Medulla oblongata (tissue), 1 donor: ENCODE results near the gene SLC25A28.

ENCODE experiments used
- DNase-seq: peaks from one replicate; pipeline ENCODE4 v3.0.0-alpha.2; 2015; ENCODE audit errors: extremely low spot score

Gene SLC25A28

DNA sequence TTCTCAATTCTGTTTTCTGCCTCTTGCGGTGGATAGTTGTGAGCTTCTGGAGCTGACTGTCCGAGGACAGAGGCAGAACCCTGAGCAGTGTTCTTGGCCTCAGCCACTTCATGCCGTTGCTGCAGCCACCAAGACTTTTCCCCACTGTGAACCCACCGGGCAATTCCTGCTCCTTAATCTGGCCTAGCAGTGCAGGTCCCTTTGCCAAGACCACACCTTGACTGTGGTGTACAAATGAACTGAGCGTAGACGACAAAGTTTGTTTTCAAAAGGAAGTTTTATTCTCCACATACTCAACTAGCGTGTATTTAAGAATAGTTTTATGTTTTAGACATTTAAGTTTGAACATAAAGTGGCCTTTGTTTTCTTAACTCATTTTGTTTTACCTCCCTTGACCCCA is 29.4 kb downstream of the SLC25A28 start:
- DNase-seq = no peak

DNA sequence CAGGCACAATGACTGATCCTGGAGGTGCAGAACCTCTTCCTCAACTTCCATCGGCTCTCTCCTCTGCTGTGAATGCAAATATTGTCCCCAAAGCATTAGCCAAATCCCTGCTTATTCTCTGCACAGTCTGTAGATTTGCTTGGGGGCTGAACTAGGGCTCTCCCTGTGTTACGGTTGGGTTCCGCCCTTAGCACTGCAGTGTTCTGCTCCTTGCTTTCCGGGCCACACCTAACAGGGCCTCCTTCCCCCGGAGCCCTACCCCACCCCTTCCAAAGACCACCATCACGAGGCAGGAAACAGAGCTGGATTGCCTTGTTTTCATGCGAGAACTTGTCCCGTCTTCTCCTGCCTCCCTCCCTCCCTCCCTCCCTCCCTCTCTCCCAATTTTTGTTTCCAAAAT is 36.6 kb downstream of the SLC25A28 start:
- no peak for DNase-seq

DNA sequence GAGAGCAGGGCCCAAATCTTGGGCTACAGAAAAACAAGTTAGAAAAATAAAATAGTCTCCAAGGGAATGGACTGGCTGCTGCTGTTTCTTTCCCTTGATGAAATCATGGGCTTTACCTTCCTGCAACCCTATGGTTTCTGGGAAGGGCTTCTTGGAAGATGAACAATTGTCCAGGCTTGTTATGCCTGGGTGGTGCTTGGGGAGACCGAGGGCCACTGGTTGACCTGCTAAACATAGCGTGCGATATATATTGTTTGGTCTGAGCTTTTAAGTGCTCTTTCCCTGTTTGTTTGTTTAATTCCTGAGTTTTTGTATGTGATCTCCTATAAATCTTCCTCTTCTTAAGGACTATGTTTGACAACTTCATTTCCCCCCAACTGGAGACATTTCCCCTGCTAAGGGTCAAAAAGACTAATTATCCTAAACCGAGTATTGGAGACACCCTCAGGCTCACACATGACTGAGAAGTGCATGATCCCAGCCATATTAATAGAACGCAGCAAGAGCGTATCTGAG is 37.9 kb downstream of the SLC25A28 start:
- no peak for DNase-seq

DNA sequence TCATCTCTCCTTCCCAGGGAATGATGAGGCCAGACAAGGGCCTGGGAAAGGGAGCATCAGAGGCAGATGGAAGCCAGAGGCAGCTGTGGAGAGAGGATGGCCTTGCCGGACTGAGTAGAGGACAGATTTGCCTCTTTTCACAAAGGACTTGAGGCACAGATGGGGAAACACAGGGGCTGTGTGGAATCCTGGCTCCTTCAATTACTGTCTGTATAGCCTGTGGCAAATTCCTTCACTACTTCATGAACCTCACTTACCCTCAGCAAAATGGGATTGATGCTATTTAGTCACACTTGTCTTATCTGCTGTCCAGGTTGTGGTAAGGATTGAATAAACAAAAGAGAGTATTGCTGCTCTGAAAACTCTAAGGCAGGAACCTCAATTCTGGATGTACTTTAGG is 40.3 kb downstream of the SLC25A28 start:
- DNase-seq = no peak

DNA sequence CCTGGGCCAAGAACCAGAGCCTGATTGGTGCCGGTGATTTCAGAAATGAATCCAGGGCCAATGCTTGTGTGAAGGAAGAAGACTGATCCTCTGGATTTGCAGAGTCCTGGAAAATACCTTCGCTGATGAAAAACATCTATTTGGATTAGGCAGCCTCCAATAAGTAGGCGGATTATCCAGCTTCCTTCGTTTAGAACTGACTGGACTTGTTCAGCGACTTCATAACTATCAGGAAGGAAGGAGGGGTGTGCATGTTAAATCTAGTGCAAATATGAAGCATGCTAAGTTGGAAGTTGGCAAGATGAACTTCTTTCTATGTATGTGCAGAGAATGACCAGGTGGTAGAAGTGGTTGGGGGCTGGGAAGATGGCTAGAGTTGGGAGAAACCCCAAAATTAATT is 46.4 kb downstream of the SLC25A28 start:
- DNase-seq = no peak

DNA sequence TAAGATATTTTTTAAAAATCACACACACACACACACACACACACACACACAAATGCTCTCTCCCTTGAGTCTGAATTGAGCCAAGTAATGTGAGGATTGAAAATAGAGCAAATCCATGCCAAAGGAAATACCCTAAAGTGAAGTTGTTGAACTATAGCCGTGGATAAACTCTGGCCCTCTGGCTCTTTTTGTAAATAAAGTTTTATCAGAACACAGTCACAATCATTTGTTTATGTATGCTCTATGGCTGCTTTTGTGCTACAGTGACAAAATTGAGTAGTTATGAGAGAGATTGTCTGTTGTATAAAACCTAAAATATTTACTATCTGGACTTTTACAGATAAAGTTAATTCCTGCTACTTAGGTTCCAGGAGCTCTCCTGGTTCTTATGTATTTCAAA is 48.4 kb downstream of the SLC25A28 start:
- no peak for DNase-seq

DNA sequence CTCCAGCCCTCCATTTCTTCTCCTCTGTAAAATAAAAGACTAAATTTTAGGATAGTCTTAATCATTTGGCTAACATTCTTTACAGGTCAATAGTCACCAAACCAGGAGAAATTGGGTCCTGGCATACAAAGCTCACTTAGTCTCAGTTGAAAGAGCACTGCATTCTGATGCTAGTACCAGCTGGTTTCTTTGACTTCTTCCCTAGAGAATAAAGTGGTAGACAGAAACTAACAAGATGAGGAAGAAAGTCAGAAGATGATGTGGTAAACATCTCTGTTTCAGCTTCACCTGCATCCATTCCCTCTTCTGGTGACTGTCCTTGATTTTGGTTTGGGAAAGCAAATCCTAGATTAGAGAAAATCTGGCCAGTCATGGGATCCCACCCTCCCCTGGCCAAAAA is 50.3 kb downstream of the SLC25A28 start:
- no peak for DNase-seq

DNA sequence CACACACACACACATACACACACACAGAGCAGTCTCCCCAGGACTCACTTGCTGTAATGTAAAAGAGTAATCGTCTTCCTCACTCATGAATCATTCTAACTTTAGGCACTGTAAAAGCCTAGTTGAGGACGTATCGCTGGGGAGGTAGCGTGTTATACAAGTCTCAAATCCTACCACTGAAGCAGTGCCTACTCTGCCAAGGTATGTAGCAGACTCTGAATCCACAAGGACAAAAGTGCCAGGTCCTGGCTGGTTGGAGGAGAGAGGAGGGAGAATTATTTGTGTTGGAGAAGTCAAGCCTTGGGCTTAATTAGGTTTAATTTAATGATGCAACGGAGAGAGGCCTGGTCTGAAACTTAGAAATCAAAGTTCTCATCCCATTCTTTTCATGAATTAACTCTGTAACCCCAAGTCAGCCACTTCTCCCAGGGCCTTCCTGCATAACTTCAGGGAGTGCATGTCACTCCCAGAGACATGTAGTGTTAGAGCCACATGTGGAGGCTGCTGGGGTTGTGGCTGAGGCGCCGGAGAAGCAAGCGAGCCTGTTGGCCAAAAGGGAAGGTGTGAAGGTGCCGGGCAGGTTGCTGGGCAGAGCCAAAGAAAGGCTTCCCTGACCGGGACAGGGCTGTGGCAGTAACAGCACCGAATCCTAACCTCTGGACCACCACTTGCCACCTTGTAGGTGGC is 50.8 kb downstream of the SLC25A28 start:
- no peak for DNase-seq

DNA sequence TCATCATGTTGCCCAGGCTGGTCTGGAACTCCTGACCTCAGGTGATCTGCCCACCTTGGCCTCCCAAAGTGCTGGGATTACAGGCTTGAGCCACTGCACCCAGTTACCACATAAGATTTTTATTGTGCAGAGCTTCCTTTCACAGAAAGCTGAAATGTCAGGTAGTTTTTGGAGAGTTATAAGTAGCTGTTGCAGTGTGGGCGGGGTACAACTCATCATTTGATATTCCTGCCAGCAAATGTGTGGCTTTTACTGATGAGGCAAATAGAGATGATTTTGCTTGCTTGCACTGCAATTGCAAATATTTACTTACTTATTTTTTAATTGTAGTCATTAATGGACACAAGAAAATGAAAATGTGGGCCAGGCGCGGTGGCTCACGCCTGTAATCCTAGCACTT is 55.1 kb downstream of the SLC25A28 start:
- DNase-seq = no peak

DNA sequence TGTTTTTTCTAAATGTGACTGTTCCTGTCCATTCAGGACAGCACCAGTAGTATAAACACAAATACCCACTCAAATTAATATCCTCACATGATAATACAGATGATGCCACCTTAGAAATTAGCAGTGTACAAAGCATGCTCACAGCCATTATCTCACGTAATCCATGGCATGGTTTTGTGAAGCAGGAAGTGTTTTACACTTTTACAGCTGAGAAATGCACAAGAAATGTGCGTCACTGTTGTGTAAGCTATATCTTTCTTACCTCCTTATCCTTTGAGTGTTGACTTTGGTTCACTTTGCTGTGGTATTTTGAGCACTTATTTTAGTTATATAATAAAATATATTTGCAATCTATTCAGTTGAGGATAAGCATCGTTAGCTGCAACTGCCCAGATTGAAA is 55.9 kb downstream of the SLC25A28 start:
- no peak for DNase-seq

DNA sequence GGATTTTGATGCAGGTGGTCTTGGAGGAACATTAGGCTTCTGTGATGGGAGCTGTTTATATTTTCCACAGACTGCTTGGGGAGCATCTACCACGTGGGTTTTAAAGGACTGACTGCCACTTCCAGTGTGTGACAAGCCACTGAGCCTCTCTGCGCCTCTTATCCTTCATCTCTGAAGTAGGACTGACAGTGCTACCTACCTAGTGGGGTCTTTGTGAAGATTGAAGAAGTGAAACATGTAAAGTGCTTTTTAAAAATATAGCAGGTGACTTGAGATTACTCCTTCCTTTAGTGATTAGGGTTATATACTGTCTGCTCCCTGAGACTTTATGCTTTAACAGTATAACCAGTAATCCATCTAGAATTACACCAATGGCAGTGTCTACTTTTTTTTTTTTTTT is 57.6 kb downstream of the SLC25A28 start:
- DNase-seq = no peak
